LHCN-M2 (cell line): ENCODE measurements around the gene ZNF582. TPM values are rescaled to one million over a fixed set of nuclear protein-coding genes. Genes with fewer than 3 reads are reported as not detected.

Source experiments
- DNase-seq: peaks from one replicate; pipeline ENCODE4 v3.0.0-alpha.2; 2012; ENCODE audit warnings: low read depth
- polyA plus RNA-seq: library from polyadenylated mRNA; unstranded; fragments of >200 nt; gene quantifications from one replicate; pipeline ENCODE4 v1.2.1, GENCODE V29; 2012; ENCODE audit warnings: missing spikeins
- total RNA-seq: library from RNA; depleted of rRNA; stranded (reverse); fragments of >200 nt; gene quantifications from 2 replicates; pipeline ENCODE4 v1.2.3, GENCODE V29; 2014; rRNA removed

Gene ZNF582
- 1.5 and 2.2 TPM in 2 replicates for total RNA-seq
- 1.3 TPM for polyA plus RNA-seq

DNA sequence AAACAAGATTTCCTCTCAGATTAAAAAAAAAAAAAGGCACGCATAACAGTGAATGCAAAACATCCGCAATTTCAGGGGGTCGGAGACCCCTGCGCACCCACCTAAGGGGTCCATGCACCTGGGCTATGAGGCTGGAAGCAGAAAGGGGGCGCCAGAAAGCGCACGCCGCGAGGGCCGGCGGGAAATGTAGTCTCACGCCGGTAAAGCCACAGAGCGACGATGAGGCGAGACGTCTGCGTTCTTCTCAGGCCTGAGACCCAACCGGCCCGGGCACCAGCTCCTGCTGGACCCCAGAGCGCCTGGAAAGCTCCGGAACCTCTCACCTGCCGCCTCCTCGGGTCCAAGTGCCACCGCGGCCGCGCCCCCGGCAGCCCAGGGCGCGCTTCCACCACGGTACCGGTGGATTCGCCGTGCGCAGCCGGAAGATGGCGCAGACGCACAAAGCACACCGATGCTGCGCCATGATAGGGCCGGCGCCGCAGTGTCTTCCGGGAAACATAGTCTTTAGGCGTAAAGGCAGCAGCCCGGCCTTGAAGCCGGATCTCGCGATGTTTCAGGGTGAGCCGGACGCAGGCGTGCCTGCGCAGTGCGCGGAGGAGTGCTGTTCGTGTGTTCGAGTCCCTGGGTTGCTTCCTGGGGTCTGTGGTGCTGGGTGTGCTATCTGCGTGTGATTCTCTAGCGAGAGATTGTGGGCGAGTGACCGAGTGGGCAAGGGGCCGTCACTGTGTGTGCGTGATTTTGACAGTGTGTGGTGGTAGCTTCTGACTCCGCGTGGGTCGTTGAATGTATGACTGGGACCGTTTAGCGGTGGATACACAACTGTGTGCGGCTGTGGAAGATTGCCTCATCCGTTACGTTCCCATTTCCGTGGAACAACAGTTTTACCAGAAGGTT lies at the start of gene ZNF582:
ZNF582 (minus strand) TSS at position 416 of the 894 bp plus-strand sequence. CDS start 1,782 bp downstream, outside the sequence.
- DNase-seq: peak; percentile 88

GRCh38 chr19:56441206-56441792 lies 48.0 kb upstream of the ZNF582 start:
- DNase-seq: no peak

- DNase-seq: peak; percentile 3
These were observed 30.6 kb upstream of the ZNF582 start for GRCh38 chr19:56423985-56424353.

DNA sequence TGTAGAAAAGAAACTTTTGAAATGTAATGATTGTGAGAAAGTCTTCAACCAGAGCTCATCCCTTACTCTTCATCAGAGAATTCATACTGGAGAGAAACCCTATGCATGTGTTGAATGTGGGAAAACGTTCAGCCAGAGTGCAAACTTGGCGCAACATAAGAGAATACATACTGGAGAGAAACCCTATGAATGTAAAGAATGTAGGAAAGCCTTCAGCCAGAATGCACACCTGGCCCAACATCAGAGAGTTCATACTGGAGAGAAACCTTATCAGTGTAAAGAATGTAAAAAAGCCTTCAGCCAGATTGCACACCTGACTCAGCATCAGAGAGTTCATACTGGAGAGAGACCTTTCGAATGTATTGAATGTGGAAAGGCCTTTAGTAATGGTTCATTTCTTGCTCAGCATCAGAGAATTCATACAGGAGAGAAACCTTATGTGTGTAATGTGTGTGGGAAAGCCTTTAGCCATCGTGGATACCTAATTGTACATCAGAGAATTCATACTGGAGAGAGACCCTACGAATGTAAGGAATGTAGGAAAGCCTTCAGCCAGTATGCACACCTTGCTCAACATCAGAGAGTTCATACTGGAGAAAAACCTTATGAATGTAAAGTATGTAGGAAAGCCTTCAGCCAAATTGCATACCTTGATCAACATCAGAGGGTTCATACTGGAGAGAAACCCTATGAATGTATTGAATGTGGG lies 30.1 kb upstream of the ZNF582 start:
- DNase-seq: peak; percentile 12

DNA sequence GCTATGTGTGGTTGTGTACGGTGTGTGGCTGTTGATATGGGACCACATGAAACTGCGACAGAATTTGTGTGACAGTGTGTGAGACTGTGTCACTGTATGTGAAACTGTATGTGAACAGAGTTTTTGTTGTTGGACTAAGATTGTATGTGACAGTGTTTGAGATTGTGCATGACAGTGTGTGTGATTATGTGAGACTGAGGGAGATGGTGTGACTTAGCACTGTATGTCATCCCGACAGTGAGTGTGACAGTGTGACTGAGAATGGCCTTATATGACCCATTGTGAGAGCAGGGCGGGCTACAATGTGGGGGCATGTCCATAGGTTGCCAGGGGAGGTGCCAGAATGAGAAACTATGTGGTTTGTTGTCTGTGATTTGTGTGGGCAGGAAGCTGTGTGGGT lies 11.7 kb upstream of the ZNF582 start:
- DNase-seq: no peak

DNA sequence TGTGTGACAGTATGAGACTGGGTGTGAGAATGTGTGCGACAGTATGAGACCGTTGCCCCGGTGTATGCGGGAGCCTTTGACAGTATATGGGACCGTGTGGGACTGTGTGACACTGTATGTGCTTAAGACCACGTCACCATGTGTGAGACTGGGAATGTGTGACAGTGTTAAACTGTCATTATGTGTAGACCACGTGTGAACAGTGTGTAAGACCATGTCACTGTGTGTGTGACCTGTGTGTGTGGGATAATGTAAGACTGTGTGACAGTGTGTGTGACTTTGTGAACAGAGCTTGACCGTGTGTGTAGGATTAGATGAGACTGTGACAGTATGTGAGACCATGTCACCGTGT lies 11.3 kb upstream of the ZNF582 start:
- DNase-seq: no peak

DNA sequence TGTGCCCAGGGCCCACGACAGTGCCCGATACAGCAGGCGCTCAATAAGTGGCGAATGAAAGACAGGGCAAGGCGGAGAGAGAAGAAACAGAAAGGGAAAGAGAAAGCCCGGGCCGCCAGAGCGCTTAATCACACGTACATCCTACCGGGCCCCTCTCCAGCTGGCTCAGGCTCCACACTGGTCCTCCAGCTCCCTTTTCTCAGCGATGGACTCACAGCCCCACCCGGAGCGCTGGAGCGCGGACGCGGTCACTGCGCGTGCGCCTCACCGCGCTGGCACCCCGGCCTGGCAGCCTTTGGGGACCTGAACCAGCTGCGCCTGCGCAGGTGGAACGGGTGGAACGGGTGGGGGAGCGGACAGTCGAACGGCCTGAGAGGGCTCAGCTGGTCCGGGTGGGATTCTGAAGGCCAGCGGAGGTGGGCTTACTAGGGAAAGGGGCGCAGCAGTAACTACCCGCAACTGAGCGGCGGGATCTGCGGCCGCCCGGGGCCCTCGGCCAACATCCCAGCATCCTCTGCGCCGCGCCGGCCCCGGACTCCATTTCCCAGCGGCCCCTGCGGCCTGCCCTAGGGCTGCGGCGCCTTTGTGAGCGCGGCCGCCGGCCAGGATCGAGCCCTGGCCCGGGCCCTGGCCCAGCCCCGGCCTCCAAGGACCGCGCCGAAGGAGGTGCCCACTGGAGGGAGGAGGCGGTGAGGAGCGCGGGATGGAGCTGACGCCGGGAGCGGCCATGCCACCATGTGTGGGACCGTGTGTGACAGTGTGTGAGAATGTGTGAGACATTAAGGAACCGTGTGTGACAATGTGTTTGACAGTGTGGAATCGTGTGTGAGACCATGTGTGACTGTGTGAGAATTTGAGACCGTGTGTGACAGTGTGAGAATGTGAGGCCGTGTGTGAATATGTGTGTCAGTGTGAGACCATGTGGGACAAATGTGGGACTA lies 10.7 kb upstream of the ZNF582 start, which contains the start of gene ZNF583:
ZNF583 (plus strand) TSS at position 569 of the 941 bp plus-strand sequence. CDS start 2,783 bp downstream, outside the sequence.
- peak; percentile 92 for DNase-seq

GRCh38 chr19:56403261-56403660 lies 9.9 kb upstream of the ZNF582 start:
- DNase-seq: no peak

DNA sequence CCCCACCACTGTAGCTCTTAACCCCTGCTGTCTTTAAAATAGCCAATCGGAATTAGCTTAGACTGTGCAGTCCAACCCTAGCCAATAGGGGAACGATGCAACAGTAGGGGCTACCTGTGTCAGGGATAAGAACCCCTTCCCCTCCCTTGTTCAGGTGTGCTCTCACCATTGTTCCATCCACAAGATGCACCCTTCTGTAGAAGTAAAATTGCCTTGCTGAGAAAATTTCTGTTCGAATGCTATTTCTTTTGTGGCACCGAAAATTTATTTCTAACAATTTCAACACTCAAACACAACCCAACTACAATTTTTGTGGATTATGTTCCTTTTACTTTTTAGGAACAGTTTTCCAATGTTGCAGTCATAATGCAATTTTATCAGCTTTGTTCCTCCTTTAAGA lies 7.2 kb upstream of the ZNF582 start:
- no peak for DNase-seq

DNA sequence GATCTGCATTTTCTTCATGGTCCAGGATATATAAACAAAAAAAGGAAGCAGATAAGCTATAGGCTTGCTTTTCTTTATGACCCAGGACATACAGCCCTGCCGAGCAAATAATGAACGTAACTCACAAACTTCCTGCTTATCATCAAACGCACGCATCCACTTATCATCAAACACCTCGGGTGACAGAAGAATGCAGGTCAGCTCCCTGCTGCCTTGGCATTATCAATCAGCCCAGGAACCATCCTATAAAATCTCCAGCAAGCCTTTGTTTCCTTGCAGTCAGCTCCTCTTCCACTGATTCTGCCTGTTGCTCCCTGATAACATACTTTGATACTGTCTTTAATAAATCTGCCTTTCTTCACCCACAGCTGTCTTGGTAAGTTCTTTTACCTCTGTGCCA lies 5.5 kb upstream of the ZNF582 start:
- no peak for DNase-seq

DNA sequence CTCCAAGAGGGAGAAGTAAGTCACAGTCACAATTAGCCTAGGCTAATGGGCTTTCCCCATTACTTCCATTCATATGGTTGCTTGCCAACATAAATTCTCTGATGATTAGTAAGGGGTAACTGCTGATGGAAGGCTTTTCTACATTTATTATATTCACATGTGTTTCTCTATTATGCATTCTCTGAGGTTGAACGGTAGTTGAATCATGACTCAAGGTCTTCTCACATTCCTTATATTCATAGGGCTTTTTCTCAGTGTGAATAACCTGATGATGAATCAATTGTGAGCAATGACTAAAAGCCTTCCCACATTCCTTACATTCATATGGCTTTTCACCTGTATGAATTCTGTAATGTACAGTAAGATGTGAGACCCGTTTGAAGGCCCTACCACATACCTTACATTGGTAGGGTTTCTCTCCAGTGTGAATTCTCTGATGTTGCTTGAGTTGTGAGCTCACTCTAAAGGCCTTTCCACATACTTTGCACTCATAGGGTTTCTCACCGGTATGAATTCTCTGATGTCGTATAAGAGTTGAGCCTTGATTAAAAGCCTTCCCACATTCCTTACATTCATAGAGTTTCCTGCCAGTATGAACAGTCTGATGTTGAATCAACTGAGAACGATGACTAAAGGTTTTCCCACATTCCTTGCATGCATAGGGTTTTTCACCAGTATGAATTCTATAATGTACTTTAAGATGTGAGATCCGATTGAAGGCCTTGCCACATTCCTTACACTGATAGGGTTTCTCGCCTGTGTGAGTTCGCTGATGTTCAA lies 9.3 kb downstream of the ZNF582 start:
- no peak for DNase-seq

DNA sequence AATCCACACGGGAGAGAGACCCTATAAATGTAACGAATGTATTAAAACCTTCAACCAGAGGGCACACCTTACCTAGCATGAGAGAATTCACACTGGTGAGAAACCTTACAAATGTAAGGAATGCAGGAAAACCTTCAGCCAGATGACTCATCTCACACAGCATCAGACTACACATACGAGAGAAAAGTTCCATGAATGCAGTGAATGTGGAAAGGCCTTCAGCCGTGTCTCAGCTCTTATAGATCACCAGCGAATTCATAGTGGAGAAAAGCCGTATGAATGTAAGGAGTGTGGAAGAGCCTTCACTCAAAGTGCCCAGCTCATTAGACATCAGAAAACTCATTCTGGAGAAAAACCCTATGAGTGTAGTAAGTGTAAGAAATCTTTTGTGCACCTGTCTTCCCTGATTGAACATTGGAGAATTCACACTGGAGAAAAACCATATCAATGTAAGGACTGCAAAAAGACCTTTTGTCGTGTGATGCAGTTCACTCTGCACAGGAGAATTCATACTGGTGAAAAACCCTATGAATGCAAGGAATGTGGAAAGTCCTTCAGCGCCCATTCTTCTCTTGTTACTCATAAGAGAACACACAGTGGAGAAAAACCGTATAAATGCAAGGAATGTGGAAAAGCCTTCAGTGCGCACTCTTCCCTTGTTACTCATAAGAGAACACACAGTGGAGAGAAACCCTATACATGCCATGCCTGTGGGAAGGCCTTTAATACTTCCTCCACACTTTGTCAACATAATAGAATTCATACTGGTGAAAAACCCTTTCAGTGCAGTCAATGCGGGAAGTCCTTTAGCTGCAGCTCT lies 16.0 kb downstream of the ZNF582 start:
- DNase-seq: peak; percentile 11

DNA sequence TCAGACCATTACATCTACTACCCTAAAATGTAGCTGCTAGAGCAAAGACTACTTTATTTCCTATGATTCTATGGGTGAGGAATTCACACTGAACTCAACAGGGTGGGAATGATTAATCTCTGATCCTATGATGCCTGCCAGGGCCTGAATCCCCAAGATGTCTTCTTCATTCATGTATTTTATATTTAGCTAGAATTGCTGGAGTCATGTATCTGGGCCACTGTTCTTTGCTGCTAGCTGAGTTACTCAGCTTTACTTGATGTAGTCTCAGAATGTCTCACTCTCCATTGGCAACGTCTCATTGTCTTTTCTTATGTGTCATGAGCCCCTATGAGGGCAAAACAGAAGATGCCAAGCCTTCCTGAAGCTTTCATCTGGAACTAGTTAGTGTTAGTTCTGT lies 21.1 kb downstream of the ZNF582 start:
- DNase-seq: no peak

GRCh38 chr19:56369886-56370676 lies 23.3 kb downstream of the ZNF582 start:
- DNase-seq: no peak

- peak; percentile 66 for DNase-seq
These were observed 25.3 kb downstream of the ZNF582 start for GRCh38 chr19:56367829-56368711.

GRCh38 chr19:56360841-56361240 lies 32.5 kb downstream of the ZNF582 start:
- peak; percentile 38 for DNase-seq

DNA sequence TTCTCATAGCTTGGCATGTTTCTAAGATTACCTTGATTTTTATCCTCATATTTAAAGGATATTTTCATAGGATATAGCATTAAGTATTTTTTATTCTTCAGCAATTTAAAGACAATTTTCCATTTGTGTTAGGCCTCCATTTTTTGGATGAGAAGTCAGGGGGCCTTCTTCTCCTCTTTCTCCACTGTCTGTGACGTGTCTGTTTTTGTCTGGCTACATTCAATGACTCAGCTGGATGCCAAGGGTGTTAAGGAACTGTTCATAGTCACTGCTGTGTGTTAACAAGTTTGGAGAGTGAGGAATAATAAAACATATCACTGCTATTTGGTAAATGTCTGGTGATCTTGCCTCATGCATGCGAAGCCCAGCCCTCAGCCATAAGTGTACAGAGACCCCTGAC lies 36.4 kb downstream of the ZNF582 start:
- no peak for DNase-seq

- no peak for DNase-seq
These were observed 37.8 kb downstream of the ZNF582 start for GRCh38 chr19:56355517-56355916.
